NCI-H1930 (cell line): ENCODE results near the gene PDGFB.

Experiments used
- DNase-seq, 2 experiments: peaks; one replicate each; lab custom pipeline; 2025; lab: John Stamatoyannopoulos, UW

The PDGFB gene

GRCh38 chr22:39254122-39254521 is 9.3 kb upstream of the PDGFB start:
- no peak for DNase-seq

GRCh38 chr22:39253435-39254070 is 8.8 kb upstream of the PDGFB start:
- DNase-seq: no peak

GRCh38 chr22:39252461-39253434 is 8.0 kb upstream of the PDGFB start:
- DNase-seq: no peak

- no peak for DNase-seq
Observed at GRCh38 chr22:39251762-39252460, 7.1 kb upstream of the PDGFB start.

GRCh38 chr22:39250838-39251237 is 6.1 kb upstream of the PDGFB start:
- DNase-seq: no peak

- no peak for DNase-seq
Observed at GRCh38 chr22:39250131-39250530, 5.3 kb upstream of the PDGFB start.

GRCh38 chr22:39249086-39249704 is 4.4 kb upstream of the PDGFB start:
- no peak for DNase-seq

- no peak for DNase-seq
Observed at GRCh38 chr22:39248254-39248653, 3.5 kb upstream of the PDGFB start.

GRCh38 chr22:39247361-39247760 is 2.6 kb upstream of the PDGFB start:
- no peak for DNase-seq

- DNase-seq: no peak
Observed at GRCh38 chr22:39246690-39247332, 2.0 kb upstream of the PDGFB start.

- no peak for DNase-seq
Observed at GRCh38 chr22:39246217-39246616, 1.4 kb upstream of the PDGFB start.

- DNase-seq: no peak
Observed at GRCh38 chr22:39245130-39246039, 603 bp upstream of the PDGFB start.

- DNase-seq: no peak
Observed at GRCh38 chr22:39244136-39244495, 666 bp downstream of the PDGFB start.

GRCh38 chr22:39243439-39244135 is 1.2 kb downstream of the PDGFB start:
- no peak for DNase-seq

GRCh38 chr22:39242595-39243438 is 2.0 kb downstream of the PDGFB start:
- no peak for DNase-seq

- no peak for DNase-seq
Observed at GRCh38 chr22:39241794-39242594, 2.8 kb downstream of the PDGFB start.

- DNase-seq: no peak
Observed at GRCh38 chr22:39240831-39241793, 3.7 kb downstream of the PDGFB start.
